ENCODE data around the gene NFIX. TPM values are rescaled to one million over a fixed set of nuclear protein-coding genes. Genes with fewer than 3 reads are reported as not detected.

The NFIX gene
- total RNA-seq, 2 experiments from 2014 or later = 1.2 to 1.5 TPM

DNA sequence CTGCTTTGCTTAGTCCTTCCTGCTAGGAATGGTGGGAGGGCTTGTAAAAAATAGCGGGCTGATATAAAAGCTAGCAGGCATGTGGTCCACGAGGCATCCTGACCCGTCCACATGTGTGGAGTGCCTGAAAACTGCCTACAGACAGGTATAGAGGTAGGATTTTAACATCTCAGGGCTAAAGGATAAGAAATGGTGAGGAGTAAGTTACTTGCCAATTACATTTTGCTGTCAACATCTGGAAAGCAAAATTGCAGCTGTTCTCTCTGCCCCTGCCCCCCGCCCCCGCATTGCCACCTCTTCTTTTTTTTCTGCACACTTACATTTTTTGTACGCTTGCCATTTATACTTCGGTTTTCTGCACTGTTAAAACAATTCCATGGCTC lies 21.0 kb downstream of the NFIX start:
- peaks cover 3% of the 10 kb centered on the region for H3K36me3 Mint-ChIP-seq (ENCODE audit: low read depth)
- DNase-seq = no peak
- CTCF ChIA-PET = interaction anchor here (1.6 to 1.7 kb wide), 2 partner anchors 18 to 51 kb away, joined by 3 to 7 read pairs; no protein-coding TSS in a partner anchor
- no peak overlapping the region for H3K27ac Mint-ChIP-seq
- peaks cover 68% of the 10 kb centered on the region for H3K27me3 Mint-ChIP-seq
- H3K4me3 Mint-ChIP-seq = no peak overlapping the region
- H3K9me3 Mint-ChIP-seq = no peaks in the 10 kb centered on the region
- POLR2A ChIA-PET = no interaction called here
- peaks cover 19% of the 10 kb centered on the region for H3K4me1 Mint-ChIP-seq

DNA sequence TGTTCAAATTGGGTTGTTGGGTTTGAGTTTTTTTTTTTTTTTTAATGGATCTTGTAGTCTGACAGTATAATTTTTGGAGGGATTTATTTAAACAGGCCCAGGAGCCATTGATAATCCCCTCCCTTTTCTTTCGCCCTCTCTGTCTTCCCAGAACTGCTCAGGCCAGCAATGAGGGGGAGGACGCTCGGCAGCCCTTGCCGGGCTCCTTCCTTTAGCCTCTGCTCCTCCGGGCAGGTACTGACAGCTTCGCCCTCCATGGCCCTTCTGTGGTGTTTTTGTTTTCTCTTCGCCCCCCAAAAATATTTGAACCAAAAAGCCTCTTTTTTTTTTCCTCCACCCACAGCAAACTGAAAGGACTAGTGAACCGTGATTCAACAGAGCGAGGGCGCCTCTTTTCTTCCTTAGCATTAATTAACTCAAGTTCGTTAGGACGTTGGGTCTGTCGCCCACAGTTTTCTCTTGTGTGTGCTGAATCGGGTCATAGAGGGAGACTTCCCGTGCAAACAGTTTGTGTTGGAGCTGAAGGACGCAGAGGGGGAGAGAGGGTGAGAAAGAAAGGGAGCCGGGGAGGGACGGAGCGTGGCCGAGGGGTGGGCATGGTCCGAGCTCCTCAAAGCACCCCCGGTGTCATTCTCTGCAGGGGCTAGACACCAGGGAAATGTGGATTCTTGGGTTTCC lies 21.5 kb downstream of the NFIX start:
- CTCF ChIA-PET = interaction anchor here (1.6 to 1.7 kb wide), 2 partner anchors 17 to 51 kb away, joined by 3 to 7 read pairs; no protein-coding TSS in a partner anchor
- no peak overlapping the region for H3K27ac Mint-ChIP-seq
- DNase-seq = no peak
- peaks cover 20% of the 10 kb centered on the region for H3K4me1 Mint-ChIP-seq
- no peaks in the 10 kb centered on the region for H3K9me3 Mint-ChIP-seq
- peaks cover 65% of the 10 kb centered on the region for H3K27me3 Mint-ChIP-seq
- H3K4me3 Mint-ChIP-seq = no peak overlapping the region
- POLR2A ChIA-PET = no interaction called here
- peaks cover 3% of the 10 kb centered on the region for H3K36me3 Mint-ChIP-seq (ENCODE audit: low read depth)

DNA sequence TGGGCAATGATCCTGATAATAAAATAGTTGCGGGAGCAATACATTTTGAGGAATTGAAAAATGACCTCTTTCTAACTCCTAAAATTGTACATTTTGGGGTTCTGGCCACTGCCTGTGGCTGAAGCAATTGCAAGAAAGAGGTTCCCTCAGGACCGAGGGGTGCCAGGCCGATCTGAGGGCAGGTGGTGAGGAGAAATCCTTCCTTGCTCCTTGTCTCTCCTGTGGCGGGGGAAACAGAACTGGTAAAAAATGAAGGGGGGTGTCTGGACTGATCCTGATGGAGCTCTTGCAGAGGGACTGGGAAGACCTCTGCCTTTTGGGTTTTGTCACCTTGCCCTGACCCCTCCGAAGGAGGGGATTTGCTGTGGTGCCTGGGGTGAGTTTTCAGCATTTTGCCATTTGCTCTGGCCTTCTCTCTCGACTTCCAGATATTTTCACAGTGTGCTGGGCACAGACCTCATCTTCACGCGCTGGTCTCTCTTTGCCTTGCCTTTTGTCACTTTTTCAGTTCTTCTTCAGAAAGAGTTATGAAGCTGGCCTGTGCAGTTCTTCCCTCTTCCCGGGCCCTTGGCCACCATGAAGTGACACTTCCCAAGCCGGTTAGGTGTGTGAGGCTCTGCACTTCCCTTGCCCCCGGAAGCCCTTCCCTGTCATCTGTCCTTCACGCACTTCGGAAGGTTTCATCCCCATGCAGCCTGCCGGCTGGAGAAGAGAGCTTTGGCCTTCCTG lies 22.2 kb downstream of the NFIX start:
- Mint-ChIP-seq H3K27me3 (peaks cover 64% of the 10 kb centered on the region), H3K4me1 (peaks cover 21% of the 10 kb centered on the region), H3K27ac (no peak overlapping the region), H3K36me3 (ENCODE audit: low read depth) (peaks cover 3% of the 10 kb centered on the region), H3K9me3 (no peaks in the 10 kb centered on the region), H3K4me3 (no peak overlapping the region)
- DNase-seq = no peak
- ChIA-PET CTCF (interaction anchor here (1.7 kb wide), 1 partner anchor 52 kb away, joined by 7 read pairs; no protein-coding TSS in a partner anchor), POLR2A (no interaction called here)

DNA sequence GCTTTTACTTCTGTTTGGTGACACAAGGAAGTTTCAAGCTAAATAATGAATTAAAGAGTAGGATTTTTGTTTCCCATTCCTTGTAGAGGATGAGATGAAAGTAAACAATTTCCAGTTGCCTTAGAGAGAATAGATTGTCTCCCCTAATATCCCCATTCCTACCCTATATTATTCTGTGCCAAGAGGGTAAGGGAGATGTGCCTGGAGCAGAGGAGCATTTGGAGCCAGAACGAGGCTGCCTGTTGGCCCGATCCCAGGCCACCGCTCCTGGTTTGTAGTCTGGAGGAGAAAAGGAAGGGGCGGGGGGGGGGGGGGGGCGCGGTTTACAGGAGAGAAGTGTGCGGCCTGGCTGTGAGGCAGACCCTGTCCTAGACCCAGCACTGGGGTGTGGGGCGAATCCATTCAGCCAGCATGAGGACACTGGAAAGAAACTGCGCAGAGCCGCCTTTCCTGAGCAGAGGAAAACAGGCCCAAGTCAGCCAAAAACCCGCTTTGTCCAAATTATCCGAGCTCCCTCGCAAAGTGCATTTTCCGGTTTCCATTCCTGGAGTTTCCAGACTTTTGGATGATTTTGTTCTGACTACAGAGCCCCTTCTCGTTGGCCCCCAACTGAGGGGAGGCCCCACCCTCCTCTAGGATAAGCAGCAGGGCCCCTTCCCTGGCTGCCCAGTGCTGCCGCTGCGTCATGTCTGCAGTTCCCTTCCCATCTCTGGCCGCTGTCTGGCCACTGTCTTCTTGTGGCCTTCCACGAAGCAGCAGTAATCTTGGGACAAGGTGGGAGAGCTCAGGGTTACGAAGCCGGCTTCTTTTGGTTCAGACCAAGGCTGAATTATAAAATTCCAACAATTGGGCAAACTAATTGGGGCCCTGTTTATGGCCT lies 23.0 kb downstream of the NFIX start:
- CTCF ChIA-PET = interaction anchor here (1.7 kb wide), 1 partner anchor 53 kb away, joined by 7 read pairs; no protein-coding TSS in a partner anchor
- Mint-ChIP-seq H3K4me1 (peaks cover 19% of the 10 kb centered on the region), H3K36me3 (ENCODE audit: low read depth) (no peaks in the 10 kb centered on the region), H3K27ac (no peak overlapping the region), H3K4me3 (no peak overlapping the region), H3K27me3 (peaks cover 59% of the 10 kb centered on the region), H3K9me3 (no peaks in the 10 kb centered on the region)
- no peak for DNase-seq
- POLR2A ChIA-PET = no interaction called here

DNA sequence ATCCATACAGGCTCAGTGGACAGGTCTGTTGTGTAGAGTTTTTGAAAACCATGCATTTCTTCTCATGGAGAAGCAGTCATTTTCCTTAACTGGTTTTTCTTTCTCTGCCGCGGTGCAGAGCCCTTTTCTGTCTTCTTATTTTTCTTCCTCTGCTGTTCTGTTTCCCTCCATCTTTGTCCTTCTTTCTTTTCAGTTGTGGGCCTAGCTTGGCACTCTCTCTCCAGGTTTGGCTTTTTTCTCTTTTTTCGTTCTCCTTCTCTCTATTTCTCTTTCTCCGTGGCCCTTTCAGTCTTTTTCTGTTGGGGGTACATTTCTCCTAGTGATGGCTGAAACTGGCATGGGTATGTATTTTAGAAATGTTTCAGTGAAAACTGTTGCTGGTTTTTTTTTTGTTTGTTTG lies 24.1 kb downstream of the NFIX start:
- peaks cover 19% of the 10 kb centered on the region for H3K4me1 Mint-ChIP-seq
- POLR2A ChIA-PET = no interaction called here
- DNase-seq = no peak
- CTCF ChIA-PET = no interaction called here
- H3K4me3 Mint-ChIP-seq = no peak overlapping the region
- no peaks in the 10 kb centered on the region for H3K36me3 Mint-ChIP-seq (ENCODE audit: low read depth)
- peaks cover 55% of the 10 kb centered on the region for H3K27me3 Mint-ChIP-seq
- H3K27ac Mint-ChIP-seq = no peak overlapping the region
- no peaks in the 10 kb centered on the region for H3K9me3 Mint-ChIP-seq

DNA sequence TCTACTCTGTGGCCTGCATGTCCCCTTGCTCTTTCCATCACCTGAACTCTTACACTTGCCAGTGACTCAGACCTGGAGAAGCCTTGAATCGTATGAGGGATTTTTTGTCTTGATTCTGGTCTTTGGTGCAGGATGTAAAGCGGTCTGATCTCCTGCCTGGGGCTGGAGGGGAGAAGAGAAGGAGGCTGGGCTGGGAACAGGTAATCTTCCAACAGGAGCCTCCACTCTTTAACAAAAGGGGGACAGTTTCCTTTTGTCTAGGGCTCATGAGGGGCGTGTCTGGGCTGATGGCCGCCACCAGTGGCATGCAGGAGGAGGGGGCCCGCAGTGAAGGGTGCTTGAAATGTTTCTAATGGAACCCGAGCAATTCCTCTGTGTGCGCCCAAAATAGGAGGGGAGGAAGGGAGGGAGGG lies 24.7 kb downstream of the NFIX start:
- ChIA-PET POLR2A (no interaction called here), CTCF (no interaction called here)
- DNase-seq = no peak
- Mint-ChIP-seq H3K4me3 (no peak overlapping the region), H3K27ac (no peak overlapping the region), H3K36me3 (ENCODE audit: low read depth) (no peaks in the 10 kb centered on the region), H3K9me3 (no peaks in the 10 kb centered on the region), H3K27me3 (peaks cover 54% of the 10 kb centered on the region), H3K4me1 (peaks cover 22% of the 10 kb centered on the region)

DNA sequence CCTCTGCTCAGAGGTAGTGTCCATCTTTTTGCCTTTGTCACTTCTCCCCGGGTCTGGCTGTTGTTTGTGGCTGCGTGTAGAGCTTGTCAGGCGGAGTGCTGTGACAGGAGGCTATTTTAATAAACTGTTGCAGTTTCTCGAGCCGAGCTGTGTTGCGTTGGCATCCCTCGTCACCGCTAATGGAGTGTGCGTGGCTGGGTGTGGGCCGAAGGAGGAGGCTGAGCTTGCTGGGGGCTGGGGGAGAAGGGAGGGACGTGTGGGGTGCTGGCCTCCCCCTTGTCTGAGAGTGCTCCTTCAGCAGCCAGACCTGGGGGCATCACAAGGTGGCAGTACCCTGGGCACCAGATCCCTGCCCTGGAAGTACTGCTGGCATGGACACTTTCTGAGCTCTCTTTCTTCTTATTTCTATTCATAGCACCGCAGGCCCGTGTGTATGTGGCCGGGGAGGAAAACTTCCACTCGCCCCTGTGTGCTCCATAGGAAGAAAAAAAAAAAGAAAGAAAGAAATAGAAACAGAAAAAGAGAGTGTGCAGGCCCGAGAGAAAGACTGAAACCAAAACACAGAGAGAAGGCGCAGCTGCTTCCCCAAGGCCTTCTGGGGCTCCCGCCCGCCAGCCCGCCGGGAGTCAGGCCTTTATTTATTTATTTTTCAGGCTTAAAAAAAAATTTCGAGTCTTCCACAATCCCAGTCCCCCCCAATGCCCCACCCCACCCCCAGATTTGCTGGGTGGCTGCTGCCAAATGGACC lies 27.0 kb downstream of the NFIX start:
- no peak for DNase-seq
- no peak overlapping the region for H3K4me3 Mint-ChIP-seq
- ChIA-PET CTCF (interaction anchor here (0.6 to 1.4 kb wide), 3 partner anchors 46 to 559 kb away, joined by 3 to 5 read pairs (median 4); no protein-coding TSS in a partner anchor), POLR2A (no interaction called here)
- peaks cover 49% of the 10 kb centered on the region for H3K27me3 Mint-ChIP-seq
- no peaks in the 10 kb centered on the region for H3K36me3 Mint-ChIP-seq (ENCODE audit: low read depth)
- peaks cover 24% of the 10 kb centered on the region for H3K4me1 Mint-ChIP-seq
- H3K9me3 Mint-ChIP-seq = no peaks in the 10 kb centered on the region
- H3K27ac Mint-ChIP-seq = peak overlapping the region; percentile 57

DNA sequence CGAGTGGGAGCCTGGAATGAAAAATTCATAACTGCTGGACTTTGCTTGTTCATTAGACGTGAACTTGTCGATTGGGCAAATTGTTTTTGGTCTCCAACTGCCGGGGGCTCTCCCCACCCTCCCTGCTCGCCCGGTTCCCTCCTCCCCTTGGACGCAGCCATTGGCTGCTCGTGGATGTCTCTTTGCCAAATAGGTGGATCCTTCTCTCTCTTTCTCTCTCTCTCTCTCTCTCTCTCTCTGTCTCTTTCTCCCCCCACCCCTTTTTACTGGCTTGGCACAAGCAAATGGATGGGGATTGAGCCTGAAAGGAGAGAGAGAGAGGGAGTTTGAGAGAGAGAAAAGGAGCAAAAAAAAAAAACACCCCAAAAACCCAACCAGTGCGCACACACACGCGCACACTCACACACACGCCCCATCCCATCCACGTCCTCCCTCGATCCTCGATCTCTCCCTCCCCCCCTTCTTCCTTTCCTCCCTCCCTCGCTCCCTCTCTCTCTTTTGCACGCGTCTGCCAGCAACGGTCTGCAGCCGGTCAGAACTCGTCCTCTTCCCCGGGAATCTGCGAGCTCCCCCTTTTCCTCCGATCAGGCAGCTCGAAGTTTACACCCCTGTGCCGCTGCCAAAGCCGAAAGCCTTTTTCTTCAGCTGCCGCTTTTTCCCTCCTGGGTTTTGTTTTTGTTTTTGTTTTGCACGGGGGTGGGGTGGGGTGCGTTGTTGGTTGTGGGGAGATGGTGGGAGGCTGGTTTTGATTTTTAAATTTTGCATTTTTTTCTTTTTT lies 27.8 kb downstream of the NFIX start:
- no peak for DNase-seq
- no peaks in the 10 kb centered on the region for H3K36me3 Mint-ChIP-seq (ENCODE audit: low read depth)
- CTCF ChIA-PET = interaction anchor here (0.6 to 1.3 kb wide), 2 partner anchors 47 to 1482 kb away, joined by 3 to 5 read pairs; no protein-coding TSS in a partner anchor
- peaks cover 41% of the 10 kb centered on the region for H3K27me3 Mint-ChIP-seq
- H3K4me1 Mint-ChIP-seq = peaks cover 24% of the 10 kb centered on the region
- no peaks in the 10 kb centered on the region for H3K9me3 Mint-ChIP-seq
- H3K4me3 Mint-ChIP-seq = peak overlapping the region; percentile 56
- POLR2A ChIA-PET = no interaction called here
- no peak overlapping the region for H3K27ac Mint-ChIP-seq

DNA sequence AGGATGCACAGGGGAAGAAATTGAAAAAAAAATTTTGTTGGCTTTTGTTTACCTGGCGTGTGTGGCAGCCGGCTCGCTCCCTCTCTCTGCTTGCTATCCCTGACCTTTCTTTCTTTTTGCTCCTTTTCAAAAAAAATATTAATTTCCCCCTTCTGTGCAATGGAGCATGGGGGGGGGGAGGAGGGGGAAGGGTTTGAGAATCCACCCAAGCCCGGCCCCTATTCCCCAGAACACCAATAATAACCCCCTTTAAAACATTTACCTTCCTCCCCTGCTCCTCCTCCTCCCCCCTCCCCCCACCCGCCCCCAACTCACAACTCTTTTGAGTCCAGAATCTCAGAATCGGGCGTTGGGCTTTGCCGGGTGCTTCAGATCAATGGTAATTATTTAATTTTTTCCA lies 28.4 kb downstream of the NFIX start:
- Mint-ChIP-seq H3K27ac (no peak overlapping the region), H3K9me3 (no peaks in the 10 kb centered on the region), H3K4me1 (peaks cover 24% of the 10 kb centered on the region), H3K36me3 (ENCODE audit: low read depth) (no peaks in the 10 kb centered on the region), H3K27me3 (peaks cover 40% of the 10 kb centered on the region), H3K4me3 (peak overlapping the region; percentile 56)
- ChIA-PET POLR2A (no interaction called here), CTCF (interaction anchor here (0.6 to 0.9 kb wide), 2 partner anchors 10 to 1481 kb away, joined by 3 read pairs; no protein-coding TSS in a partner anchor)
- DNase-seq = no peak

DNA sequence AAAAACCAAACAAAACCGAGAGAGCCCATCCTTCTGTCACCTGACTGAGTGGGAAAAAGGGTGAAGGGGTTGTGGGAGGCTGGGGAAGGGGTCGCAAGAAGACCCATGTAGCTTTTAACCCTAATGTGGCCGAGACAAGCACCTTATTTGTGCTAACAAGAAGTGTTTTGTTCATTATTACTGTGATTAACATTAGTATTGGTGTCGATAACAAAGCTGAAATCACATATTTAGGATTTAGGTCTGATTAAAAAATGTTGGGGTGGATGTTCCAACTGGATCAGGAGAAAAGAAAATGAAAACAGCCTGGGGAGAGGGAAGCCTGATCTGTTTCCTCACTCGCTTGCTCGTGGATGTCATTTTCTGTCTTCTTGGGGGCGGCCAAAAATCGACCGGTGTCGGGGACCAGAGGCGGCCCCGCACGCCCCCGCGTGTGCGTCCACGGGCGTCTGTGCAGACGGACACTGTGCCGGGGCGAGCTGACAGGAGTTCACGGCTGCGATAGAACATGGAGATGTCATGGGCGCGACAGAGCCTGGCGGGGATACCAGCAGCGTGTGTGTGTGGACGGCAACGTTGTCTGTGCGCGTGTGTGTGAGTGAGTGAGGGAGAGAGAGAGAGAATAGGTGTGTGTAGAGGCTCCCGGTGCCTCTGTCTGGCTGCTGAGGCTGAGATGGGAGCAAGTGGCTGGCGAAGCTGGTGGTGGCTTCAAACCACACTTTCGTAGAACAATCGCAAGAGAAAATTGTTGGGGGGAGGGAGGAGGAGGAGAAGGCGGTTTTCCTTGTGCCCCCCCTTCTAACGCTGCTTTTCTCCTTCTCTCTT lies 29.1 kb downstream of the NFIX start:
- CTCF ChIA-PET = interaction anchor here (0.9 kb wide), 1 partner anchor 10 kb away, joined by 3 read pairs; no protein-coding TSS in a partner anchor
- no peak for DNase-seq
- Mint-ChIP-seq H3K27ac (no peak overlapping the region), H3K4me3 (peak overlapping the region; percentile 46), H3K9me3 (no peaks in the 10 kb centered on the region), H3K27me3 (peaks cover 40% of the 10 kb centered on the region), H3K36me3 (ENCODE audit: low read depth) (no peaks in the 10 kb centered on the region), H3K4me1 (peaks cover 24% of the 10 kb centered on the region)
- POLR2A ChIA-PET = no interaction called here

All from activated CD4-positive, alpha-beta T cell treated with anti-CD3 and anti-CD28 coated beads, Interleukin-2, amount 10 ng/mL, durations not matched to agents 7 days and 5 days (primary cell).